OCI-LY1 (cell line): Measurements from ENCODE around the gene ME3.

Experiments used
- H2AFZ ChIP-seq: fragments of 200-600 bp; sonication (generic), shearing (Covaris generic); 2 replicates; pipeline ENCODE4 v1.6.0; 2014; ENCODE audit warnings: antibody characterized with exemption, mild to moderate bottlenecking, low read length
- H3F3A ChIP-seq: fragments of 200-600 bp; sonication (generic), shearing (Covaris generic); 2 replicates; pipeline ENCODE4 v1.6.0; 2014; ENCODE audit warnings: mild to moderate bottlenecking, antibody characterized with exemption, low read length, moderate library complexity; ENCODE audit not compliant: insufficient read depth
- H3K27ac ChIP-seq: fragments of 200-600 bp; sonication (generic); 2 replicates; pipeline ENCODE4 v1.5.1; 2014; ENCODE audit warnings: low read length, mixed run types, mild to moderate bottlenecking, low read depth; ENCODE audit not compliant: poor library complexity, severe bottlenecking
- H3K27me3 ChIP-seq: fragments of 200-600 bp; sonication (generic); 2 replicates; pipeline ENCODE4 v1.6.0; 2014; ENCODE audit warnings: antibody characterized with exemption, mild to moderate bottlenecking, low read length, moderate library complexity; ENCODE audit not compliant: insufficient read depth
- H3K36me3 ChIP-seq: fragments of 200-600 bp; sonication (generic); 2 replicates; pipeline ENCODE4 v1.6.1; 2014; ENCODE audit warnings: mild to moderate bottlenecking, antibody characterized with exemption, low read length, moderate library complexity, mixed read lengths; ENCODE audit not compliant: insufficient read depth
- H3K4me1 ChIP-seq: fragments of 200-600 bp; sonication (generic); 2 replicates; pipeline ENCODE4 v1.5.1; 2014; ENCODE audit warnings: mild to moderate bottlenecking, low read length, moderate library complexity; ENCODE audit not compliant: insufficient read depth, severe bottlenecking
- H3K4me2 ChIP-seq: fragments of 200-600 bp; sonication (generic), shearing (Covaris generic); 2 replicates; pipeline ENCODE4 v1.6.1; 2014; ENCODE audit warnings: low read length
- H3K4me3 ChIP-seq: fragments of 200-600 bp; sonication (generic); 2 replicates; pipeline ENCODE4 v1.5.1; 2014; ENCODE audit warnings: low read length, low read depth, mild to moderate bottlenecking, mixed read lengths; ENCODE audit not compliant: poor library complexity, severe bottlenecking
- H3K79me2 ChIP-seq: fragments of 200-600 bp; shearing (Covaris generic); 2 replicates; pipeline ENCODE4 v1.6.1; 2016; ENCODE audit warnings: mixed run types, low read length, mixed read lengths; ENCODE audit not compliant: insufficient read depth
- H3K9ac ChIP-seq: fragments of 200-600 bp; sonication (generic), shearing (Covaris generic); 2 replicates; pipeline ENCODE4 v1.6.1; 2014; ENCODE audit warnings: mild to moderate bottlenecking, low read length, mixed read lengths
- H3K9me2 ChIP-seq: fragments of 200-600 bp; sonication (generic), shearing (Covaris generic); 2 replicates; pipeline ENCODE4 v1.6.1; 2014; ENCODE audit warnings: low read depth, mild to moderate bottlenecking, low read length, mixed read lengths
- H3K9me3 ChIP-seq: fragments of 200-600 bp; shearing (Covaris generic); 2 replicates; pipeline ENCODE4 v1.6.1; 2014; ENCODE audit warnings: low read length, mixed read lengths
- H4K20me1 ChIP-seq: fragments of 200-600 bp; sonication (generic), shearing (Covaris generic); 2 replicates; pipeline ENCODE4 v1.6.0; 2016; ENCODE audit warnings: mild to moderate bottlenecking, low read length; ENCODE audit not compliant: insufficient read depth
- EZH2 ChIP-seq: fragments of 200-600 bp; sonication (generic), shearing (Covaris generic); IDR thresholded peaks from 2 replicates; pipeline ENCODE4 v1.8.0; 2017; ENCODE audit warnings: borderline replicate concordance, mixed run types, mild to moderate bottlenecking, antibody characterized with exemption, low read length, moderate library complexity, mixed read lengths
- TF ChIP-seq, protein P1 (sequence below): fragments of 200-600 bp; sonication (generic), shearing (Covaris generic); IDR thresholded peaks from 2 replicates; pipeline ENCODE4 v1.5.1; 2017; ENCODE audit warnings: mild to moderate bottlenecking, antibody characterized with exemption, low read length, moderate library complexity, mixed read lengths

Gene ME3

DNA sequence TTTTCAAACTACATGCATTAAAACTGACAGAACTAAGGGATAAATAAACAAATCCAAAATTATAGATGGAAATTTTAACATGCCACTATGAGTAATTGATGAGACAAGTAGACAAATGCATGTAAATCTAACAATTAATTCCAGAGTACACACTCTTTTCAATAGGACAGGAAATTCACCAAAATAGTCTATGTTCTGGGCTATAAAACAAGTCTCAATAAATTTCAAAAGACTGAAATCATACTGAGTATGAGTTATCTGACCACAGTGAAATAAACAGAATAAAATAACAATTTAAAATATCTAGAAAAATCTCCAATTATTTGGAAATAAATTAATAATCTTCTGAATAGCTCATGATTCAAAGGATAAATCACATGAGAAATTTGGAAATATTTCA is 38.5 kb upstream of the ME3 start:
- no peak overlapping the region for H2AFZ ChIP-seq
- H3K36me3 ChIP-seq = no peaks in the 10 kb centered on the region
- no peak for TF ChIP-seq EZH2
- TF ChIP-seq, protein P1, sequence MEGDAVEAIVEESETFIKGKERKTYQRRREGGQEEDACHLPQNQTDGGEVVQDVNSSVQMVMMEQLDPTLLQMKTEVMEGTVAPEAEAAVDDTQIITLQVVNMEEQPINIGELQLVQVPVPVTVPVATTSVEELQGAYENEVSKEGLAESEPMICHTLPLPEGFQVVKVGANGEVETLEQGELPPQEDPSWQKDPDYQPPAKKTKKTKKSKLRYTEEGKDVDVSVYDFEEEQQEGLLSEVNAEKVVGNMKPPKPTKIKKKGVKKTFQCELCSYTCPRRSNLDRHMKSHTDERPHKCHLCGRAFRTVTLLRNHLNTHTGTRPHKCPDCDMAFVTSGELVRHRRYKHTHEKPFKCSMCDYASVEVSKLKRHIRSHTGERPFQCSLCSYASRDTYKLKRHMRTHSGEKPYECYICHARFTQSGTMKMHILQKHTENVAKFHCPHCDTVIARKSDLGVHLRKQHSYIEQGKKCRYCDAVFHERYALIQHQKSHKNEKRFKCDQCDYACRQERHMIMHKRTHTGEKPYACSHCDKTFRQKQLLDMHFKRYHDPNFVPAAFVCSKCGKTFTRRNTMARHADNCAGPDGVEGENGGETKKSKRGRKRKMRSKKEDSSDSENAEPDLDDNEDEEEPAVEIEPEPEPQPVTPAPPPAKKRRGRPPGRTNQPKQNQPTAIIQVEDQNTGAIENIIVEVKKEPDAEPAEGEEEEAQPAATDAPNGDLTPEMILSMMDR = no peak
- no peak overlapping the region for H3K9ac ChIP-seq
- H3K4me2 ChIP-seq = no peak overlapping the region
- no peaks in the 10 kb centered on the region for H3K79me2 ChIP-seq
- no peaks in the 10 kb centered on the region for H3K4me1 ChIP-seq
- no peak overlapping the region for H3K27ac ChIP-seq
- no peaks in the 10 kb centered on the region for H3K9me2 ChIP-seq
- no peaks in the 10 kb centered on the region for H3K27me3 ChIP-seq
- no peak overlapping the region for H3K4me3 ChIP-seq
- H3F3A ChIP-seq = no peaks in the 10 kb centered on the region
- H4K20me1 ChIP-seq = no peaks in the 10 kb centered on the region
- H3K9me3 ChIP-seq = no peaks in the 10 kb centered on the region

DNA sequence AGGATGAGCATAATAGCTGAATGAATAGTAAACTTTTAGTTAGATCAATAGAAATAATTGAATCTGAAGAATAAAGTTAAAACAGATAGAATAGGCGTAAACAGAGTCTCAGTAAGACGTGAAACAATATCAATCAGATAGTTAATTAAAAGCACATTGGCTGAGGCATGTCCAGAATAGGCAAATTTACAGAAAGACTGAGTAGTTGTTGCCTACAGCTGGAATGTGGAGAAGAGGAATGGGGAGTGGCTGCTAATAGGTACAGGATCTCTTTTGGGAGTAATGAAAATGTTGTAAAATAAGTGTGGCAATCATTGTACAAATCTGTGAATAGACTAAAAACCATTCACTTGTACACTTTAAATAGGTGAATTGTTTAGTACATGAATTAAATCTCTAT is 36.3 kb upstream of the ME3 start:
- Histone ChIP-seq H3K9me3 (no peaks in the 10 kb centered on the region), H4K20me1 (no peaks in the 10 kb centered on the region), H2AFZ (no peak overlapping the region), H3F3A (no peaks in the 10 kb centered on the region), H3K27me3 (no peaks in the 10 kb centered on the region), H3K79me2 (no peaks in the 10 kb centered on the region), H3K9ac (no peak overlapping the region), H3K27ac (no peak overlapping the region), H3K4me1 (no peaks in the 10 kb centered on the region), H3K4me2 (no peak overlapping the region), H3K4me3 (no peak overlapping the region), H3K9me2 (no peaks in the 10 kb centered on the region), H3K36me3 (no peaks in the 10 kb centered on the region)
- no peak for TF ChIP-seq EZH2
- TF ChIP-seq, protein P1 = no peak

DNA sequence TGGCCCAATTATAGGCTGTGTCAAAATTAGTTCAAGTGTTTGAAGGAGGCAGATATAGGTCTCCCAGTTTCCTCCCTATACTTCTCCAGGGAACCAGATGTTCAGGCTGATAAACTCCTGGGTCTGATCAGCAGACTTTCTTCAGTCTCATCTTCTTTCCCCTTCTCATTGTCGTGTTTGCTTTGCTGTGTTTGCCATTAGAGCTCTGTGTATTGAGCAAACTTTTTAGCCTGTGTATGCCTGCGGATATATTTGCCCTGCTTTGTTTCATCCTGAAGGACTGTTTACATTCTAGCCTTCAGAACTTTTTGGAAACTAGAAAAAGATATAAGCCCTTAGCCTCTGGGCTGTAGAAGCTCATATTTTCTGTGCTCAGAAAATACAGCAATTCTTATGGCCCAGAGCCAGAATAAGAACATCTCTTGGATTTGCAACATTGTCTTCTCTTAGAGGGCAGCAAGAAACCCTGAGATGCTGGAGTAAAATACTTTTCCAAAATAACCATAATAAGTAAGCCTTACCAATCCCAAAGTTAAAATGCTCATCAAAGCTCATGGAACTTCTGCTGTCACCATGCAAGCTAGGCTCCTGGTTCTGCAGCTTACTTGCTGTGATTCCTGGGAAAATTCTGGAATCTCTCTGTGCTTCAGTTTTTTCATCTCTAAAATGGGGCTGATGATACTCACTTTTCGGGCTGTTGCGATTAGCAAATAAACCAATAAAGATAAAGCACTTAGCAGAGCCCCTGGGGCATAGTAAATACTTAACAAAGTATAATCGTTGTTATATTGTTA is 34.1 kb upstream of the ME3 start:
- Histone ChIP-seq H3K4me2 (no peak overlapping the region), H3K27ac (no peak overlapping the region), H2AFZ (no peak overlapping the region), H3K9me3 (no peaks in the 10 kb centered on the region), H3F3A (no peaks in the 10 kb centered on the region), H3K9me2 (no peaks in the 10 kb centered on the region), H4K20me1 (no peaks in the 10 kb centered on the region), H3K4me1 (no peaks in the 10 kb centered on the region), H3K27me3 (no peaks in the 10 kb centered on the region), H3K79me2 (no peaks in the 10 kb centered on the region), H3K36me3 (no peaks in the 10 kb centered on the region), H3K4me3 (no peak overlapping the region), H3K9ac (no peak overlapping the region)
- TF ChIP-seq, protein P1 = no peak
- no peak for TF ChIP-seq EZH2
